Measurements from ENCODE around the gene HTR6. TPM values are rescaled to one million over a fixed set of nuclear protein-coding genes. Genes with fewer than 3 reads are reported as not detected.

The HTR6 gene
- polyA plus RNA-seq, 1 donor from 2014 or later: not detected

DNA sequence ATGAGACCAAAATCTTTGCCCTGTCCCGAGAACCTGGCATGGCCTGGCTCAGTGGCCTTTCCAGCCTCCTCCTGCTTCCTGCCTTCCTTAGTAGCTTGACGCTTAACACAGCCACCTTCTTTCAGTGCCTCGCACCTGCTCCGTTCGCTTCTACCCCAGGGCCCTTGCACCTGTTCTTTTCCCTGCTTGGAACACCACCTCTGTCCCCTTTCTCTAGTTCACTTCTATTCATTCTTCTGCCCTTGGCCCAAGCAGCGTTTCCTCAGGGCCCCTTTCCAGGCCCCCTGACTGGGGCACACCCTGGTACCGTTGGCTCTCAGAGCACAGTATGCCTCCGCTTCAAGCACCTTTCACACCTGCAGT is 9.0 kb upstream of the HTR6 start:
- Histone ChIP-seq H3K9me2 (ENCODE audit: insufficient read depth, low read length) (no peaks in the 10 kb centered on the region), H3K79me2 (replicated peaks; ENCODE audit: insufficient read depth, low read length) (no peaks in the 10 kb centered on the region), H3K27ac (ENCODE audit: low read length) (no peak overlapping the region), H3K4me3 (ENCODE audit: low read length) (no peak overlapping the region), H4K20me1 (ENCODE audit: insufficient read depth) (no peaks in the 10 kb centered on the region), H3K9ac (ENCODE audit: low read length) (no peak overlapping the region), H3K27me3 (ENCODE audit: insufficient read depth, low read depth, low read length) (no peaks in the 10 kb centered on the region), H3K36me3 (ENCODE audit: insufficient read depth, low read length) (no peaks in the 10 kb centered on the region), H3K9me3 (ENCODE audit: low read length) (no peaks in the 10 kb centered on the region), H3K4me2 (ENCODE audit: low read length) (no peak overlapping the region), H3F3A (ENCODE audit: insufficient read depth, low read length, poor library complexity, severe bottlenecking) (no peaks in the 10 kb centered on the region), H2AFZ (ENCODE audit: low read depth, low read length) (no peak overlapping the region)
- TF ChIP-seq, protein P1, sequence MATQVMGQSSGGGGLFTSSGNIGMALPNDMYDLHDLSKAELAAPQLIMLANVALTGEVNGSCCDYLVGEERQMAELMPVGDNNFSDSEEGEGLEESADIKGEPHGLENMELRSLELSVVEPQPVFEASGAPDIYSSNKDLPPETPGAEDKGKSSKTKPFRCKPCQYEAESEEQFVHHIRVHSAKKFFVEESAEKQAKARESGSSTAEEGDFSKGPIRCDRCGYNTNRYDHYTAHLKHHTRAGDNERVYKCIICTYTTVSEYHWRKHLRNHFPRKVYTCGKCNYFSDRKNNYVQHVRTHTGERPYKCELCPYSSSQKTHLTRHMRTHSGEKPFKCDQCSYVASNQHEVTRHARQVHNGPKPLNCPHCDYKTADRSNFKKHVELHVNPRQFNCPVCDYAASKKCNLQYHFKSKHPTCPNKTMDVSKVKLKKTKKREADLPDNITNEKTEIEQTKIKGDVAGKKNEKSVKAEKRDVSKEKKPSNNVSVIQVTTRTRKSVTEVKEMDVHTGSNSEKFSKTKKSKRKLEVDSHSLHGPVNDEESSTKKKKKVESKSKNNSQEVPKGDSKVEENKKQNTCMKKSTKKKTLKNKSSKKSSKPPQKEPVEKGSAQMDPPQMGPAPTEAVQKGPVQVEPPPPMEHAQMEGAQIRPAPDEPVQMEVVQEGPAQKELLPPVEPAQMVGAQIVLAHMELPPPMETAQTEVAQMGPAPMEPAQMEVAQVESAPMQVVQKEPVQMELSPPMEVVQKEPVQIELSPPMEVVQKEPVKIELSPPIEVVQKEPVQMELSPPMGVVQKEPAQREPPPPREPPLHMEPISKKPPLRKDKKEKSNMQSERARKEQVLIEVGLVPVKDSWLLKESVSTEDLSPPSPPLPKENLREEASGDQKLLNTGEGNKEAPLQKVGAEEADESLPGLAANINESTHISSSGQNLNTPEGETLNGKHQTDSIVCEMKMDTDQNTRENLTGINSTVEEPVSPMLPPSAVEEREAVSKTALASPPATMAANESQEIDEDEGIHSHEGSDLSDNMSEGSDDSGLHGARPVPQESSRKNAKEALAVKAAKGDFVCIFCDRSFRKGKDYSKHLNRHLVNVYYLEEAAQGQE (IDR thresholded peaks at IDR 0.05; ENCODE audit: borderline replicate concordance): no peak
- TF ChIP-seq POLR2AphosphoS5 (IDR thresholded peaks at IDR 0.05) (no peak), SMC3 (conservative IDR thresholded peaks at IDR 0.05; ENCODE audit: poor library complexity) (no peak)

GRCh38 chr1:19656134-19656779 is 8.4 kb upstream of the HTR6 start:
- Histone ChIP-seq H3K4me3 (ENCODE audit: low read length) (no peak overlapping the region), H3F3A (ENCODE audit: insufficient read depth, low read length, poor library complexity, severe bottlenecking) (no peaks in the 10 kb centered on the region), H3K36me3 (ENCODE audit: insufficient read depth, low read length) (no peaks in the 10 kb centered on the region), H3K9me3 (ENCODE audit: low read length) (no peaks in the 10 kb centered on the region), H3K79me2 (replicated peaks; ENCODE audit: insufficient read depth, low read length) (no peaks in the 10 kb centered on the region), H2AFZ (ENCODE audit: low read depth, low read length) (no peak overlapping the region), H3K27ac (ENCODE audit: low read length) (no peak overlapping the region), H3K9ac (ENCODE audit: low read length) (no peak overlapping the region), H4K20me1 (ENCODE audit: insufficient read depth) (no peaks in the 10 kb centered on the region), H3K9me2 (ENCODE audit: insufficient read depth, low read length) (no peaks in the 10 kb centered on the region), H3K27me3 (ENCODE audit: insufficient read depth, low read depth, low read length) (no peaks in the 10 kb centered on the region), H3K4me2 (ENCODE audit: low read length) (no peak overlapping the region)
- TF ChIP-seq EP300 (conservative IDR thresholded peaks at IDR 0.05; ENCODE audit: poor library complexity, severe bottlenecking): no peak
- TF ChIP-seq MXI1 (conservative IDR thresholded peaks at IDR 0.05; ENCODE audit: poor library complexity, severe bottlenecking): no peak
- TF ChIP-seq EZH2 (IDR thresholded peaks at IDR 0.05; ENCODE audit: borderline replicate concordance, insufficient read depth, low read length, poor library complexity, severe bottlenecking): no peak
- TF ChIP-seq CTCF (IDR thresholded peaks at IDR 0.05; ENCODE audit: poor library complexity, severe bottlenecking): no peak
- no peak for TF ChIP-seq RAD21 (conservative IDR thresholded peaks at IDR 0.05)
- TF ChIP-seq, protein P1 (IDR thresholded peaks at IDR 0.05; ENCODE audit: borderline replicate concordance): no peak
- no peak for TF ChIP-seq SMC3 (conservative IDR thresholded peaks at IDR 0.05; ENCODE audit: poor library complexity)
- no peak for TF ChIP-seq TAF1 (IDR thresholded peaks at IDR 0.05; ENCODE audit: low read depth)
- TF ChIP-seq POLR2AphosphoS5 (IDR thresholded peaks at IDR 0.05): no peak

Measured in neural cell (in vitro differentiated cells).